Measurements from ENCODE around the gene HSPA1L. TPM values are rescaled to one million over a fixed set of nuclear protein-coding genes. Genes with fewer than 3 reads are reported as not detected.

HSPA1L gene
- total and polyA plus RNA-seq, 2 donors (not counting 3 experiments of a cell fraction or from before 2014, with no cell fraction given) = 0.32 to 0.77 TPM

DNA sequence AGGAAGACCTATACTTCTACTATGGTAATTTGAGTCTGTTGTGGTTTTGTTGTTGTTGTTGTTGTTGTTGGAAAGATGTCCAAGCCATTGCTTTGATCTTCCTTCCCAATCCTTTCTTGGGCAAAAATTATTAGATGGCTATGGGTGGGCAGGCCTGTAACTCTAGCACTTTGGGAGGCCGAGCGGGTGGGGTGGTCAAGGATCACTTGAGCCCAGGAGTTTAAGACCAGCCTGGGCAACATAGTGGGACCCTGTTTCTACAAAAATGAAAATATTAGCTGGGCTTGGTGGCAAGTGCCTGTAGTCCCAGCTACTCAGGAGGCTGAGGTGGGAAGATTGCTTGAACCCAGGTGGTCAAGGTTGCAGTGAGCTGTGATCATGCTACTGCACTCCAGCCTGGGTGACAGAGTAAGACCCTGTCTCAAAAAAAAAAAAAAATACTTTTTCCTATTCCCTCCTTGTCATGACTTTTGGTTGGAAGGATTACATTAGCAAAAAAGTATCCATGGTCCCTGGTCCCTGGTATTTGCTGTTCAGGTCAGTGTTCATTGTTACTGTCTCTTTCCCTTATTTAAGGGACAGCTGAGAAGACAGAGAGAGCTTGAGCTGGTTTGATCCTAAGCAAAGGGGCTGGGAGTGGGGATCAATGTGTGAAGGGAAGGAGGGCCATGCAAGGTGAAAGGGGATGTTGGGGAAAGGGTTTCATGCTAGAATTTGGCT lies 35.8 kb upstream of the HSPA1L start:
- Histone ChIP-seq H3K27me3 (ENCODE audit: control insufficient read depth in 2 of 2, insufficient read depth in 2 of 2, low read length in 2 of 2) (no peaks in the 10 kb centered on the region), H3K9me3 (replicated peaks; ENCODE audit: control insufficient read depth, insufficient read depth, low read length) (no peaks in the 10 kb centered on the region), H3K9me1 (replicated peaks; ENCODE audit: control insufficient read depth, extremely low read depth, insufficient read depth, low read length) (no peaks in the 10 kb centered on the region), H3K9ac (replicated peaks; ENCODE audit: extremely low read depth, insufficient read depth, low read length) (no peak overlapping the region), H3K4me1 (ENCODE audit: control insufficient read depth, extremely low read depth, insufficient read depth, low read length) (no peaks in the 10 kb centered on the region), H3K79me2 (ENCODE audit: control insufficient read depth, insufficient read depth, low read length) (no peaks in the 10 kb centered on the region), H2AFZ (ENCODE audit: low read depth, low read length) (no peak overlapping the region), H3K4me2 (ENCODE audit: insufficient read depth, low read length) (no peak overlapping the region), H3K4me3 (replicated peaks in 1 of 3; ENCODE audit: insufficient read depth in 1 of 3, low read depth in 1 of 3, low read length in 3 of 3) (no peak overlapping the region), H4K20me1 (replicated peaks; ENCODE audit: control insufficient read depth, extremely low read depth, insufficient read depth, low read length) (no peaks in the 10 kb centered on the region), H3K36me3 (ENCODE audit: control insufficient read depth in 2 of 2, extremely low read depth in 1 of 2, insufficient read depth in 2 of 2, low read length in 2 of 2) (no peaks in the 10 kb centered on the region), H3K27ac (ENCODE audit: insufficient read depth, low read depth, low read length) (no peak overlapping the region)
- POLR2A ChIA-PET = no interaction called here
- no TSS peak for BruUV-seq (replicated peaks)
- intact Hi-C loops (cut with micrococcal nuclease) = no loop called here
- no peak for DNase-seq (ENCODE audit: low read depth, low spot score)
- no peak for TF ChIP-seq EZH2 (IDR thresholded peaks at IDR 0.05; ENCODE audit: borderline replicate concordance, low read depth, low read length, severe bottlenecking)
- TF ChIP-seq MYC (IDR thresholded peaks at IDR 0.05; ENCODE audit: low read depth, low read length) = no peak
- no peak for TF ChIP-seq FOS (IDR thresholded peaks at IDR 0.05; ENCODE audit: borderline replicate concordance, insufficient read depth, low read length)
- TF ChIP-seq POLR2A (IDR thresholded peaks at IDR 0.05; ENCODE audit: low read depth, low read length) = no peak
- TF ChIP-seq GATA2 (IDR thresholded peaks at IDR 0.05; ENCODE audit: insufficient read depth, insufficient read length, low read depth, low read length) = no peak
- TF ChIP-seq POLR2AphosphoS5 (IDR thresholded peaks at IDR 0.05; ENCODE audit: insufficient read depth, low read depth, low read length) = no peak
- no peak for TF ChIP-seq JUN (IDR thresholded peaks at IDR 0.05; ENCODE audit: borderline replicate concordance, insufficient read depth, insufficient read length, low read depth)
- TF ChIP-seq CTCF (IDR thresholded peaks at IDR 0.05; ENCODE audit: extremely low read depth in 1 of 2, insufficient read depth in 1 of 2, low read depth in 1 of 2, low read length in 2 of 2) = no peak
- TF ChIP-seq MAX (IDR thresholded peaks at IDR 0.05; ENCODE audit: insufficient read depth, insufficient read length) = no peak
- dilution Hi-C loops (cut with MboI; ENCODE audit: extremely low pct_ligation_motif_present, low sequenced_read_pairs) = no loop called here
- FAIRE-seq = no peak
- CTCF ChIA-PET = no interaction called here
